ENCODE data around the gene ADGB. TPM values are rescaled to one million over a fixed set of nuclear protein-coding genes. Genes with fewer than 3 reads are reported as not detected.

Gene ADGB
- total and polyA plus RNA-seq, 4 donors: 1.4 to 9.7 (median 5.5) TPM

DNA sequence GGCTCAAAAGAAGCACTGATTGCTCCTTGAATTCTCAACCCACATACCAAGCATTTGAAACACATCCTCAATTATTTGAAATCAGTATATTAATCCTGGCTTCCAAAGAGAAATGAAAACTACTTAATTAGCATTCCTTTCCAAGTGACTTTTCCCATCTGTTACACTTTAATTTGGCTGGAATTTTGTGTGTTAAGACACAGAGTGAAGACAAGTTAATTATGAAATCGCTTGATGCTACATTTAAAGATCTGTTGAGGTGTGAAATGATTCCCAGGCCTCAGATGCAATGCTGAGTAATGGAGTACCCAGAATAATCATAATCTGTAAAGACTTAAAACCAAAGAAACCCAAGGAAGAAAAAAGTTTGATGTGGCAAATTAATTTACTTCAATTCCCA lies 241.4 kb downstream of the ADGB start:
- Histone ChIP-seq H3K4me1 (ENCODE audit: control insufficient read depth in 5 of 5, insufficient read depth in 5 of 5, low read length in 5 of 5) (no peaks in the 10 kb centered on the region), H3K36me3 (ENCODE audit: control insufficient read depth in 4 of 4, insufficient read depth in 4 of 4, low read length in 4 of 4) (no peaks in the 10 kb centered on the region), H3K27me3 (ENCODE audit: control insufficient read depth in 3 of 3, insufficient read depth in 3 of 3, low read length in 2 of 3) (no peaks in the 10 kb centered on the region), H3K4me3 (no peak overlapping the region), H3K9me3 (ENCODE audit: control insufficient read depth in 4 of 4, insufficient read depth in 3 of 4, low read length in 3 of 4) (peaks cover 0 to under 1% (median 0%) of the 10 kb centered on the region in 4 donors), H3K27ac (ENCODE audit: low read depth in 1 of 2, low read length in 1 of 2) (no peak overlapping the region), H3K9ac (ENCODE audit: insufficient read depth in 1 of 2, low read length in 2 of 2) (no peak overlapping the region)
- 88 to 91% methylated on average over 1 of the region's 1 CpG for WGBS, 2 donors
- DNase-seq (no peak), ATAC-seq (ENCODE audit: insufficient read depth, low FRiP score) (no peak)
- TF ChIP-seq, protein P1, sequence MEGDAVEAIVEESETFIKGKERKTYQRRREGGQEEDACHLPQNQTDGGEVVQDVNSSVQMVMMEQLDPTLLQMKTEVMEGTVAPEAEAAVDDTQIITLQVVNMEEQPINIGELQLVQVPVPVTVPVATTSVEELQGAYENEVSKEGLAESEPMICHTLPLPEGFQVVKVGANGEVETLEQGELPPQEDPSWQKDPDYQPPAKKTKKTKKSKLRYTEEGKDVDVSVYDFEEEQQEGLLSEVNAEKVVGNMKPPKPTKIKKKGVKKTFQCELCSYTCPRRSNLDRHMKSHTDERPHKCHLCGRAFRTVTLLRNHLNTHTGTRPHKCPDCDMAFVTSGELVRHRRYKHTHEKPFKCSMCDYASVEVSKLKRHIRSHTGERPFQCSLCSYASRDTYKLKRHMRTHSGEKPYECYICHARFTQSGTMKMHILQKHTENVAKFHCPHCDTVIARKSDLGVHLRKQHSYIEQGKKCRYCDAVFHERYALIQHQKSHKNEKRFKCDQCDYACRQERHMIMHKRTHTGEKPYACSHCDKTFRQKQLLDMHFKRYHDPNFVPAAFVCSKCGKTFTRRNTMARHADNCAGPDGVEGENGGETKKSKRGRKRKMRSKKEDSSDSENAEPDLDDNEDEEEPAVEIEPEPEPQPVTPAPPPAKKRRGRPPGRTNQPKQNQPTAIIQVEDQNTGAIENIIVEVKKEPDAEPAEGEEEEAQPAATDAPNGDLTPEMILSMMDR (IDR thresholded peaks at IDR 0.05; ENCODE audit: control extremely low read depth, extremely low read depth): no peak

DNA sequence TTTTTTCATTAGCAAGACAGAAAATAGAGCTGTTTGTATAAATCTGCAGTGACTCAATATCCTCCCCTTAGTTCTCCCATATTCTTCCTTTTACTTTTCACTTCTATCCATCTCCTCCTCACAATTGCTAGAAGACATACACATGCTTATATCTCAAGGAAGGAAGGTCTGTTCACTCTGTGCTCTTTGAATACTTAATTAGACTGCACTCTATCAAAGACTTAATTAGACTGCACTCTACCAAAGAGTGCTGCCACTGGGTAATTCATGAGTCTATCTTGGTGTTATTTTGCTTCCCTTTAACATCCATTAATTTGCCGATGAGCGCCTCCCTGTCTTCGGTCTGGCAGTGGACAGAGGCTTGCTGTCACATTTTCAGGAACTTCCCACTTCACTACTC lies 241.9 kb downstream of the ADGB start:
- TF ChIP-seq, protein P1 (IDR thresholded peaks at IDR 0.05; ENCODE audit: control extremely low read depth, extremely low read depth): no peak
- Histone ChIP-seq H3K9ac (ENCODE audit: insufficient read depth in 1 of 2, low read length in 2 of 2) (no peak overlapping the region), H3K27me3 (ENCODE audit: control insufficient read depth in 3 of 3, insufficient read depth in 3 of 3, low read length in 2 of 3) (no peaks in the 10 kb centered on the region), H3K4me1 (ENCODE audit: control insufficient read depth in 5 of 5, insufficient read depth in 5 of 5, low read length in 5 of 5) (no peaks in the 10 kb centered on the region), H3K27ac (ENCODE audit: low read depth in 1 of 2, low read length in 1 of 2) (no peak overlapping the region), H3K9me3 (ENCODE audit: control insufficient read depth in 4 of 4, insufficient read depth in 3 of 4, low read length in 3 of 4) (peaks cover 0 to 2% (median 0%) of the 10 kb centered on the region in 4 donors), H3K36me3 (ENCODE audit: control insufficient read depth in 4 of 4, insufficient read depth in 4 of 4, low read length in 4 of 4) (no peaks in the 10 kb centered on the region), H3K4me3 (no peak overlapping the region)
- WGBS, 2 donors: 94 to 95% methylated on average over 3 of the region's 3 CpGs
- no peak for DNase-seq
- ATAC-seq (ENCODE audit: insufficient read depth, low FRiP score): no peak

DNA sequence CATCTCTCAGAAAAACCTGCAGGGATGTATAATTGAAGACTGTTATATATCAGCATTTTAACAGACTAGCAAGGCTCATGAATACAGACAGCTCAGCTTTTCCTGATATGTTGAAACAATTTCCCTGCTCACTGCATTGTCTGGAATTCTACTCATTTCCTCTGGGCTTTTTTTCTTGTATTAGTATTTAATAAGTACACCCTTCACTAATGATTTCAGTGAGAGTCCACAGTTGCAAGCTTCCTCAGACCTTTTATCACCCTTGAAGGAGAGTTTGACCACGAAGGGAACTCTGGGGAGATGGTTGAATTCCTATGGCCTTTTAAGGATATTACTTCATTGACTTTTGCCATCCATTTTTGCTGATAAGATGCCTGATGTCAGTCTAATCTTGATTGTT lies 248.7 kb downstream of the ADGB start:
- no peak for DNase-seq
- WGBS, 2 donors: 33 to 59% methylated on average over 1 of the region's 1 CpG
- Histone ChIP-seq H3K36me3 (ENCODE audit: control insufficient read depth in 4 of 4, insufficient read depth in 4 of 4, low read length in 4 of 4) (no peaks in the 10 kb centered on the region), H3K4me3 (no peak overlapping the region), H3K9ac (ENCODE audit: insufficient read depth in 1 of 2, low read length in 2 of 2) (no peak overlapping the region), H3K27me3 (ENCODE audit: control insufficient read depth in 3 of 3, insufficient read depth in 3 of 3, low read length in 2 of 3) (no peaks in the 10 kb centered on the region), H3K9me3 (ENCODE audit: control insufficient read depth in 4 of 4, insufficient read depth in 3 of 4, low read length in 3 of 4) (peaks cover 0 to 2% (median 0%) of the 10 kb centered on the region in 4 donors), H3K27ac (ENCODE audit: low read depth in 1 of 2, low read length in 1 of 2) (no peak overlapping the region), H3K4me1 (ENCODE audit: control insufficient read depth in 5 of 5, insufficient read depth in 5 of 5, low read length in 5 of 5) (no peaks in the 10 kb centered on the region)
- no peak for ATAC-seq (ENCODE audit: insufficient read depth, low FRiP score)
- TF ChIP-seq, protein P1 (IDR thresholded peaks at IDR 0.05; ENCODE audit: control extremely low read depth, extremely low read depth): no peak

DNA sequence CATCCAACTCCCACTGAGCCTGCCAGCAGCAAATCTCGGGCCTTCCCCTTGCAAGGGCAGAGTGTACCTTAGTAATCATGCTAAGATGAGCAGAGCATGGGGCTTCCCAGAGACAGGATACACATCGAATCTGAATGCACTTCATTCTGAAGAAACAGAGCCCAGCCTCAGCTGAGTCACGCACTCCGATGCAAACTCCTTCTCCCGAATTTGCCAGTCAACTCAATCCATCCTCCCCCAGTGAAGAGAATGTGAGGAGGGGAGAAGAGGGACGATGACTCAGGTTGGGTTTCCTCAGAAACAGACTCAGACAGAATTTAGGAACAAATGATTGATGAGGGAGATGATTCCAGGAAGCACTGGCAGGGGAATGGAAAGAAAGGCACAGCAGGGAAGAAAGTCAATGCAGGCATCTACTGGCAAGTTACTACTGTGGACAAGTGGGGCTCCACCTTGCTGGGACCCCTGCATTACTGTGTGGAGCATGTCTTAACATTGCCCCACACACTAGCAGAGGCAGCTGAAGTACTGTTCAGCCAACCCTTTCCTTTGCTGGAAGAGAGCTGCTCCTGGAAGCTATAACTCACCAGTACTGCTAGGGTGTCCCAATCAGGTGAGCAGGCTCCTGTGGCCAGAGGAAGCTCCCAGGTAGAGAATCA lies 251.6 kb downstream of the ADGB start:
- H3K36me3 ChIP-seq (ENCODE audit: control insufficient read depth in 4 of 4, insufficient read depth in 4 of 4, low read length in 4 of 4): no peaks in the 10 kb centered on the region
- H3K4me1 ChIP-seq (ENCODE audit: control insufficient read depth in 5 of 5, insufficient read depth in 5 of 5, low read length in 5 of 5): no peaks in the 10 kb centered on the region
- no peak overlapping the region for H3K4me3 ChIP-seq
- ATAC-seq (ENCODE audit: insufficient read depth, low FRiP score) (no peak), DNase-seq (no peak)
- H3K9me3 ChIP-seq (ENCODE audit: control insufficient read depth in 4 of 4, insufficient read depth in 3 of 4, low read length in 3 of 4): peaks cover 0 to under 1% (median 0%) of the 10 kb centered on the region in 4 donors
- H3K9ac ChIP-seq (ENCODE audit: insufficient read depth in 1 of 2, low read length in 2 of 2): no peak overlapping the region
- WGBS, 2 donors: 69 to 88% methylated on average over 6 of the region's 6 CpGs
- H3K27me3 ChIP-seq (ENCODE audit: control insufficient read depth in 3 of 3, insufficient read depth in 3 of 3, low read length in 2 of 3): no peaks in the 10 kb centered on the region
- no peak overlapping the region for H3K27ac ChIP-seq (ENCODE audit: low read depth in 1 of 2, low read length in 1 of 2)
- TF ChIP-seq, protein P1 (IDR thresholded peaks at IDR 0.05; ENCODE audit: control extremely low read depth, extremely low read depth): no peak
